SK-N-MC (cell line): ENCODE data around the gene TET2.

Source experiments
- EZH2 ChIP-seq: fragments of 200-600 bp; sonication (generic); IDR thresholded peaks from one replicate; pipeline ENCODE4 v1.6.1; 2017; ENCODE audit warnings: antibody characterized with exemption
- POLR2AphosphoS5 ChIP-seq: IDR thresholded peaks from 2 replicates; pipeline ENCODE4 v1.6.1; 2012; ENCODE audit warnings: mild to moderate bottlenecking, low read depth, low read length, borderline replicate concordance

DNA sequence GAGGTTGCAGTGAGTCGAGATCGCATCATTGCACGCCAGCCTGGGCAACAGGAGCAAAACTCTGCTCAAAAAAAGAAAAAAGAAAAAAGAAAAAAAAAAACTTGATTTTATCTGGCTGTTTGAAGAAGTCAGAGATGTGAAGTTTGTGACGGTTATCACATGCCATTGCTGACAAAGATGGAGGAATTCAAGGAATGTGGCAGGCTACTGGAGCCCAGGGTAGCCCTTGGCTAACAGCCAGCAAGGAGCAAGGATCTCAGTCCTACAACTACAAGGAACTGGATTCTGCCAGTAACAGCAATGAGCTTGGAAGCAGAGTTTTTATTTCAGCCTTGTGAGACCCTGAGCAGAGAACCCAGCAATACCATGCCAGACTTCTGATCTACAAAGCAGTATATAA, 24.3 kb upstream of the TET2 start:
- no peak for TF ChIP-seq POLR2AphosphoS5
- no peak for TF ChIP-seq EZH2
